Erythroblast (primary cell): ENCODE measurements around the gene DOCK2.

Source experiments
- GATA1 ChIP-seq: IDR thresholded peaks from 2 replicates; pipeline ENCODE4 v1.6.1; 2011; ENCODE audit warnings: low read depth, mild to moderate bottlenecking, control low read depth, low read length, moderate library complexity
- POLR2A ChIP-seq: IDR thresholded peaks from 2 replicates; pipeline ENCODE4 v1.6.1; 2011; ENCODE audit warnings: mild to moderate bottlenecking, low read length

DNA sequence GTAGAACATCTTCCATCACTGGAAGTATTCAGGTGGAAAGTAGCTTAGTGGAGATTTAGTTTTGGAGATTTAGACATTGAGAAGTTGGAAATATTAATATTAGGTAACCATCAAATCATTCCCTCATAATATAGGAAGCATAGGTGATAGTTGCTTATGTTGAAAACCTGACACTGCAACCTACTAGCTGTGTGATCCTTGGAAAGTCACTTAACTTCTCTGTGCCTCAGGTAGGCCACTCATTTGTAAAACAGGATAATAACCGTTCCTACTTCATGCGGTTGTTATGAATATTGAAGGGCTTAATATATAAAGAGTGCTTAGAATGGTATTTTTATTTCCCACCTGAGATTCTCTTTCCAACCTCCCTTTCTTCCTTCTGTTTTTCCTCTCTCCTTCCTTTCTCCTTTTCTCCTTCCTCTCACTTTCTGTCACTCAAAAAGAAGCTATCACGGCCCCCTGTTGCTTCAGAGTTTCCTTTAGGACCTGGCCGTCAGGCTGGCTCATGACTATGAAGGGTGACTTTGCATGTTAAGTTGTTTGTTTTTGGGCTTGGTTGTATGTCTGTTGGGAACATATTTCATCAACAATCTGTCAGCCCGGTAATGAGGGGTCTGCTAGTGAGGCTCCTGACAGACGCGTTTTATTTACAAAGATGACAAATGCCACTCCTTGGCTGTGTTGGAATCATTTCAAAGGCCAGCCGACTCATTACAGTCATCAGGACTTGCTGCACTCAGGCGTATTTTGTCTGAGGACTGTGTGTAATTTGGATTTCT lies 31.0 kb downstream of the DOCK2 start:
- TF ChIP-seq POLR2A (no peak), GATA1 (no peak)
